HCT116 (cell line): Measurements from ENCODE around the gene TMEM178B. TPM values are rescaled to one million over a fixed set of nuclear protein-coding genes. Genes with fewer than 3 reads are reported as not detected.

Experiments
- ATAC-seq: fragments of 200-7000 bp; cut with Tn5 transposase; 2 replicates; pipeline ENCODE4 v1.9.1; 2020; ENCODE audit warnings: mild to moderate bottlenecking, moderate library complexity
- BruUV-seq: library from RNA; stranded (reverse); fragments of 400-500 nt; replicated peaks from 2 replicates; lab custom pipeline; 2021; lab: Mats Ljungman, UMichigan
- CTCF ChIA-PET: fragments of 300-600 bp; sonication (Branson Sonifier 250); formaldehyde crosslinking; loops from one replicate; lab custom pipeline; 2021; ENCODE audit warnings: antibody characterized with exemption; lab: Charles Lee
- POLR2A ChIA-PET: fragments of 300-600, 350-600 bp; sonication (Branson Sonifier 250); formaldehyde crosslinking; loops from one replicate; lab custom pipeline; 2021; ENCODE audit warnings: antibody characterized with exemption; lab: Charles Lee
- RAD21 ChIA-PET, 2 experiments: fragments of 300-600 bp; sonication (Branson Sonifier 250); formaldehyde crosslinking; loops; one replicate each; lab custom pipeline; 2023; ENCODE audit warnings: low total read pairs in 2 of 2; ENCODE audit not compliant: uncharacterized antibody in 2 of 2, unreplicated experiment in 2 of 2, low non-redundant PET in 1 of 2; lab: Charles Lee
- DNase-seq: peaks from one replicate; pipeline ENCODE4 v3.0.0-alpha.2; 2010; ENCODE audit warnings: low read depth, low spot score
- H2AFZ ChIP-seq: fragments of 200-600 bp; shearing (Covaris generic), sonication (generic); 2 replicates; pipeline ENCODE4 v1.6.1; 2017; ENCODE audit warnings: low read depth, mixed run types, mixed read lengths, antibody characterized with exemption, low read length; ENCODE audit not compliant: poor library complexity, severe bottlenecking
- H3K27ac ChIP-seq: 2 replicates; pipeline ENCODE4 v1.5.1; 2012; ENCODE audit warnings: low read depth, low read length
- H3K27me3 ChIP-seq: fragments of 200-600 bp; sonication (generic); 2 replicates; pipeline ENCODE4 v1.6.1; 2016; ENCODE audit warnings: mixed run types, low read length, mixed read lengths; ENCODE audit not compliant: insufficient read depth
- H3K36me3 ChIP-seq, 2 experiments: fragments of 200-500 bp in 1 of 2; fragments of 200-600 bp in 1 of 2; sonication (Bioruptor generic) in 1 of 2; sonication (generic) in 1 of 2; 2 replicates each; pipeline versions ENCODE4 v1.5.1 to v1.6.1; 2014 to 2016; ENCODE audit warnings: low read length in 2 of 2, inconsistent platforms in 1 of 2, mixed read lengths in 1 of 2, mixed run types in 1 of 2; ENCODE audit not compliant: insufficient read depth in 2 of 2, control insufficient read depth in 1 of 2
- H3K4me1 ChIP-seq, 2 experiments: fragments of 200-600 bp in 1 of 2; sonication (generic) in 1 of 2; 2 replicates each; pipeline versions ENCODE4 v1.5.1 to v1.6.1; 2012 to 2017; ENCODE audit warnings: low read length in 2 of 2, inconsistent platforms in 1 of 2, mild to moderate bottlenecking in 1 of 2, mixed read lengths in 1 of 2, mixed run types in 1 of 2, moderate library complexity in 1 of 2; ENCODE audit not compliant: insufficient read depth in 2 of 2, control insufficient read depth in 1 of 2
- H3K4me2 ChIP-seq: fragments of 200-600 bp; sonication (generic); 2 replicates; pipeline ENCODE4 v1.6.1; 2017; ENCODE audit warnings: mixed run types, low read length, mixed read lengths
- H3K4me3 ChIP-seq, 2 experiments: fragments of 200-600 bp in 1 of 2; sonication (generic) in 1 of 2; replicated peaks in 1 of 2; 2 replicates each; pipeline ENCODE4 v1.5.1; 2011 to 2016; ENCODE audit warnings: low read length in 2 of 2, control low read depth in 1 of 2, low read depth in 1 of 2, mild to moderate bottlenecking in 1 of 2, mixed read lengths in 1 of 2, mixed run types in 1 of 2
- H3K79me2 ChIP-seq: fragments of 200-600 bp; sonication (generic); 2 replicates; pipeline ENCODE4 v1.6.1; 2017; ENCODE audit warnings: mild to moderate bottlenecking, mixed run types, low read length, moderate library complexity, mixed read lengths; ENCODE audit not compliant: insufficient read depth
- H3K9ac ChIP-seq: fragments of 200-600 bp; sonication (generic); 2 replicates; pipeline ENCODE4 v1.6.1; 2016; ENCODE audit warnings: low read length, mixed read lengths
- H3K9me2 ChIP-seq: fragments of 200-600 bp; sonication (generic), shearing (Covaris generic); 2 replicates; pipeline ENCODE4 v1.6.1; 2017; ENCODE audit warnings: mixed run types, mild to moderate bottlenecking, moderate library complexity; ENCODE audit not compliant: insufficient read depth
- H3K9me3 ChIP-seq, 2 experiments: fragments of 200-500 bp in 1 of 2; fragments of 200-600 bp in 1 of 2; sonication (Bioruptor generic) in 1 of 2; sonication (generic) in 1 of 2; 2 replicates each; pipeline ENCODE4 v1.6.1; 2014 to 2017; ENCODE audit warnings: low read length in 2 of 2, mixed read lengths in 2 of 2, inconsistent platforms in 1 of 2, low read depth in 1 of 2, mild to moderate bottlenecking in 1 of 2, mixed run types in 1 of 2, moderate library complexity in 1 of 2; ENCODE audit not compliant: control insufficient read depth in 1 of 2, insufficient read depth in 1 of 2
- H4K20me1 ChIP-seq: fragments of 200-600 bp; sonication (generic), shearing (Covaris generic); 2 replicates; pipeline ENCODE4 v1.6.1; 2017; ENCODE audit warnings: mixed run types, mild to moderate bottlenecking, moderate library complexity; ENCODE audit not compliant: insufficient read depth
- CBX3 ChIP-seq: IDR thresholded peaks from 2 replicates; pipeline ENCODE4 v1.6.1; 2012; ENCODE audit warnings: low read depth
- EGR1 ChIP-seq: IDR thresholded peaks from 2 replicates; pipeline ENCODE4 v1.6.1; 2012; ENCODE audit warnings: low read depth
- EZH2phosphoT487 ChIP-seq: fragments of 200-600 bp; IDR thresholded peaks from 2 replicates; pipeline ENCODE4 v1.6.1; 2018; ENCODE audit warnings: antibody characterized with exemption, borderline replicate concordance
- FOSL1 ChIP-seq: IDR thresholded peaks from 2 replicates; pipeline ENCODE4 v1.6.1; 2012; ENCODE audit warnings: low read depth
- POLR2A ChIP-seq: IDR thresholded peaks from 2 replicates; pipeline ENCODE4 v1.7.0; 2011; ENCODE audit warnings: borderline replicate concordance; ENCODE audit not compliant: insufficient read depth, insufficient read length; ENCODE audit errors: extremely low read depth
- POLR2AphosphoS5 ChIP-seq: IDR thresholded peaks from 2 replicates; pipeline ENCODE4 v1.6.1; 2011; ENCODE audit warnings: mild to moderate bottlenecking, low read depth, low read length, moderate library complexity
- RAD21 ChIP-seq: IDR thresholded peaks from 2 replicates; pipeline ENCODE4 v1.6.1; 2012; ENCODE audit warnings: low read depth, mild to moderate bottlenecking
- SIN3A ChIP-seq: IDR thresholded peaks from 2 replicates; pipeline ENCODE4 v1.6.1; 2012; ENCODE audit warnings: low read depth
- SRF ChIP-seq: IDR thresholded peaks from 2 replicates; pipeline ENCODE4 v1.6.1; 2012; ENCODE audit warnings: low read depth
- YY1 ChIP-seq: IDR thresholded peaks from 2 replicates; pipeline ENCODE4 v1.6.1; 2011; ENCODE audit warnings: low read length, low read depth, moderate library complexity, mild to moderate bottlenecking; ENCODE audit not compliant: insufficient replicate concordance; ENCODE audit errors: extremely low read depth
- ZNF274 ChIP-seq: fragments of 200-500 bp; sonication (Bioruptor generic); IDR thresholded peaks from 2 replicates; pipeline ENCODE4 v1.6.1; 2014; ENCODE audit warnings: mild to moderate bottlenecking, low read depth, low read length, inconsistent platforms
- intact Hi-C: fragments of 100-400 bp; cut with micrococcal nuclease; formaldehyde crosslinking; loops from 2 replicates; pipeline ENCODE4 v1.10.0; 2022
- total RNA-seq: library from RNA; stranded (reverse); gene quantifications from one replicate; pipeline ENCODE4 v1.2.1, GENCODE V29; 2021; ENCODE audit not compliant: unreplicated experiment
- TF ChIP-seq, protein P1 (sequence below), 3 experiments: fragments of 200-600 bp in 1 of 3; sonication (generic) in 1 of 3; IDR thresholded peaks in 2 of 3; conservative IDR thresholded peaks in 1 of 3; 2 replicates each; pipeline ENCODE4 v1.5.1; 2012 to 2017; ENCODE audit warnings: low read depth in 2 of 3, low read length in 2 of 3, antibody characterized with exemption in 1 of 3, borderline replicate concordance in 1 of 3, control low read depth in 1 of 3, mild to moderate bottlenecking in 1 of 3, mixed read lengths in 1 of 3, mixed run types in 1 of 3, moderate library complexity in 1 of 3; ENCODE audit not compliant: insufficient read depth in 1 of 3
- TF ChIP-seq, protein P2 (sequence below): IDR thresholded peaks from 2 replicates; pipeline ENCODE4 v1.6.1; 2012

The TMEM178B gene
- total RNA-seq, 1 experiment from 2014 or later: 0.02 TPM

DNA sequence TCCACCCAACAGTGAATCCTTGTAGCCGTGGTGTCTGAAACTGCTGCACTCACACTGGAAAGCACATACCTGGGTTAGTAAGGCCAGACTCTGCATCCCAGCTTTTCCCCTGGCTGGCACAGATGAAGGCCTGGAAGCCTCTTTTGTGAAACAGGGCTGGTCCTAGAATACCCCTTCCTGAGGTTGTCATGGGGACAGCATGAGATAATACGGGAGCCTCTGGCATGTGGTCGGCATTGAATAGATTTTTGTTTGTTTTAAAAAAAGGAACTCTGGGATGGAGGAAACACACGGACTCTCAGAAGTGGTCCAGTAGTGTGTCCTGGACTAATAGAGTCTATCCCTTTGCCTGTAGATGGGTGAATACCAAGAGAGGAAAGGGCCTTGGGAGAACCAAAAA is 129.7 kb downstream of the TMEM178B start:
- H3K4me3 ChIP-seq: no peak overlapping the region
- no peak overlapping the region for H3K9ac ChIP-seq
- intact Hi-C loops: no loop called here
- H2AFZ ChIP-seq: no peak overlapping the region
- H3K27me3 ChIP-seq: peaks cover 61% of the 10 kb centered on the region
- TF ChIP-seq EGR1: no peak
- no peak for TF ChIP-seq POLR2AphosphoS5
- TF ChIP-seq FOSL1: no peak
- TF ChIP-seq EZH2phosphoT487: no peak
- no peak for TF ChIP-seq SIN3A
- TF ChIP-seq POLR2A: no peak
- no peak for TF ChIP-seq RAD21
- no peaks in the 10 kb centered on the region for H3K4me1 ChIP-seq
- RAD21 ChIA-PET: no interaction called here
- no peaks in the 10 kb centered on the region for H4K20me1 ChIP-seq
- no peak overlapping the region for H3K4me2 ChIP-seq
- no peak overlapping the region for H3K27ac ChIP-seq
- DNase-seq (no peak), ATAC-seq (no peak)
- CTCF ChIA-PET: no interaction called here
- H3K79me2 ChIP-seq: no peaks in the 10 kb centered on the region
- H3K36me3 ChIP-seq: no peaks in the 10 kb centered on the region
- no peaks in the 10 kb centered on the region for H3K9me2 ChIP-seq
- no TSS peak for BruUV-seq
- POLR2A ChIA-PET: no interaction called here
- no peaks in the 10 kb centered on the region for H3K9me3 ChIP-seq

DNA sequence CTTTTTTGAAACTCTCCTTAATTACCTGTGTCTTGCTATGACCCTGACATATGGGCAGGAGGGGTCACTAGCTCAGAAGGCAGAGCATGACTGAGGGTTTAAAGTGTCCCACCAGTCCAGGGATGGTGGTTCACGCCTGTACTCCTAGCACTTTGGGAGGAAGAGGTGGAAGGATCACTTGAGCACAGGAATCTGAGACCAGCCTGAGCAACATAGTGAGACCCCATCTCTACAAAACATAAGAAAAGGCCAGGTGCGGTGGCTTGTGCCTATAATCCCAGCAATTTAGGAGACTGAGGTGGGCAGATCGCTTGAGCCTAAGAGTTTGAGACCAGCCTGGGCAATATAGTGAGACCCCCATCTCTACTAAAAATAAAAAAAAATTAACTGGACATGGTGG is 133.8 kb downstream of the TMEM178B start:
- BruUV-seq: no TSS peak
- H3K9ac ChIP-seq: no peak overlapping the region
- intact Hi-C loops: no loop called here
- no peaks in the 10 kb centered on the region for H3K9me3 ChIP-seq
- no peak overlapping the region for H3K4me2 ChIP-seq
- POLR2A ChIA-PET: no interaction called here
- no peak for TF ChIP-seq SIN3A
- TF ChIP-seq, protein P1, sequence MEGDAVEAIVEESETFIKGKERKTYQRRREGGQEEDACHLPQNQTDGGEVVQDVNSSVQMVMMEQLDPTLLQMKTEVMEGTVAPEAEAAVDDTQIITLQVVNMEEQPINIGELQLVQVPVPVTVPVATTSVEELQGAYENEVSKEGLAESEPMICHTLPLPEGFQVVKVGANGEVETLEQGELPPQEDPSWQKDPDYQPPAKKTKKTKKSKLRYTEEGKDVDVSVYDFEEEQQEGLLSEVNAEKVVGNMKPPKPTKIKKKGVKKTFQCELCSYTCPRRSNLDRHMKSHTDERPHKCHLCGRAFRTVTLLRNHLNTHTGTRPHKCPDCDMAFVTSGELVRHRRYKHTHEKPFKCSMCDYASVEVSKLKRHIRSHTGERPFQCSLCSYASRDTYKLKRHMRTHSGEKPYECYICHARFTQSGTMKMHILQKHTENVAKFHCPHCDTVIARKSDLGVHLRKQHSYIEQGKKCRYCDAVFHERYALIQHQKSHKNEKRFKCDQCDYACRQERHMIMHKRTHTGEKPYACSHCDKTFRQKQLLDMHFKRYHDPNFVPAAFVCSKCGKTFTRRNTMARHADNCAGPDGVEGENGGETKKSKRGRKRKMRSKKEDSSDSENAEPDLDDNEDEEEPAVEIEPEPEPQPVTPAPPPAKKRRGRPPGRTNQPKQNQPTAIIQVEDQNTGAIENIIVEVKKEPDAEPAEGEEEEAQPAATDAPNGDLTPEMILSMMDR (IDR thresholded peaks at IDR 0.05 in 2 of 3, conservative IDR thresholded peaks at IDR 0.05 in 1 of 3; ENCODE audit: borderline replicate concordance in 1 of 3, insufficient read depth in 1 of 3, low read depth in 2 of 3, low read length in 2 of 3): no peak
- no peak for TF ChIP-seq SRF
- no peak for TF ChIP-seq YY1
- no peak for TF ChIP-seq POLR2A
- no peak for TF ChIP-seq RAD21
- TF ChIP-seq CBX3: no peak
- TF ChIP-seq FOSL1: no peak
- TF ChIP-seq, protein P2, sequence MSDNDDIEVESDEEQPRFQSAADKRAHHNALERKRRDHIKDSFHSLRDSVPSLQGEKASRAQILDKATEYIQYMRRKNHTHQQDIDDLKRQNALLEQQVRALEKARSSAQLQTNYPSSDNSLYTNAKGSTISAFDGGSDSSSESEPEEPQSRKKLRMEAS: no peak
- no peak for TF ChIP-seq ZNF274
- TF ChIP-seq POLR2AphosphoS5: no peak
- H3K79me2 ChIP-seq: no peaks in the 10 kb centered on the region
- ATAC-seq (no peak), DNase-seq (no peak)
- H3K4me1 ChIP-seq: no peaks in the 10 kb centered on the region
- RAD21 ChIA-PET: no interaction called here
- H3K4me3 ChIP-seq: no peak overlapping the region
- H2AFZ ChIP-seq: no peak overlapping the region
- no peaks in the 10 kb centered on the region for H3K9me2 ChIP-seq
- peaks cover 60% of the 10 kb centered on the region for H3K27me3 ChIP-seq
- CTCF ChIA-PET: no interaction called here
- H3K27ac ChIP-seq: no peak overlapping the region
- no peaks in the 10 kb centered on the region for H4K20me1 ChIP-seq
- H3K36me3 ChIP-seq: no peaks in the 10 kb centered on the region
